Mononuclear cell (primary cell): ENCODE measurements around the gene ZBTB20. TPM values are rescaled to one million over a fixed set of nuclear protein-coding genes. Genes with fewer than 3 reads are reported as not detected.

Experiments
- H3K27me3 ChIP-seq: 2 replicates; pipeline ENCODE4 v1.6.0; 2011; ENCODE audit warnings: low read length, control low read depth; ENCODE audit not compliant: insufficient read depth
- H3K4me1 ChIP-seq: 2 replicates; pipeline ENCODE4 v1.5.1; 2011; ENCODE audit warnings: mild to moderate bottlenecking, low read length, control low read depth; ENCODE audit not compliant: insufficient read depth
- H3K4me3 ChIP-seq: 2 replicates; pipeline ENCODE4 v1.5.1; 2011; ENCODE audit warnings: mild to moderate bottlenecking, low read length, moderate library complexity
- H3K9me3 ChIP-seq: 2 replicates; pipeline ENCODE4 v1.5.1; 2011; ENCODE audit warnings: low read depth, mild to moderate bottlenecking, control low read depth, low read length
- total RNA-seq: library from RNA; depleted of rRNA; stranded (reverse); fragments of >200 nt; gene quantifications from one replicate; pipeline ENCODE4 v1.2.3, GENCODE V29; 2012

ZBTB20 gene
- total RNA-seq, 1 donor, result 38.2 TPM

GRCh38 chr3:114310695-114311094, 836.4 kb downstream of the ZBTB20 start:
- H3K4me1 ChIP-seq, result peaks cover 26% of the 10 kb centered on the region
- H3K4me3 ChIP-seq, result no peak overlapping the region
- H3K9me3 ChIP-seq, result no peaks in the 10 kb centered on the region
- no peaks in the 10 kb centered on the region for H3K27me3 ChIP-seq

DNA sequence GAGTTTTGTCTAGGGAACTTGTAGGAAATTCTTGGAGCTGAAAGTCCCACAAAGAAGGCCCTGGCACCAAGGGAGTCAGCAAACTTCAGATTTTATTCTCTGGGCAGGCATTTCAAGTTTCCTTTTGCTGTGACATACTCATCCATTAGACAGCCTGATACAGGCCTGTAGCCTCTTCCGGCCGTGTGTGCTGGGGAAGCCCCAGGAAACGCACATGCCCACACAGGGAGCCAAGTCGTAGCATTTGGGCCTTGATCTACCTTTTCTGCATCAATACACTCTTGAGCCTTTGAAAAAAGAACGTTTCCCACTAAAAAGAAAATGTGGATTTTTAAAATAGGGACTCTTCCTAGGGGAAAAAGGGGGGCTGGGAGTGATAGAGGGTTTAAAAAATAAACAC, 838.3 kb downstream of the ZBTB20 start:
- Histone ChIP-seq H3K9me3 (no peaks in the 10 kb centered on the region), H3K4me1 (peaks cover 26% of the 10 kb centered on the region), H3K4me3 (no peak overlapping the region)

DNA sequence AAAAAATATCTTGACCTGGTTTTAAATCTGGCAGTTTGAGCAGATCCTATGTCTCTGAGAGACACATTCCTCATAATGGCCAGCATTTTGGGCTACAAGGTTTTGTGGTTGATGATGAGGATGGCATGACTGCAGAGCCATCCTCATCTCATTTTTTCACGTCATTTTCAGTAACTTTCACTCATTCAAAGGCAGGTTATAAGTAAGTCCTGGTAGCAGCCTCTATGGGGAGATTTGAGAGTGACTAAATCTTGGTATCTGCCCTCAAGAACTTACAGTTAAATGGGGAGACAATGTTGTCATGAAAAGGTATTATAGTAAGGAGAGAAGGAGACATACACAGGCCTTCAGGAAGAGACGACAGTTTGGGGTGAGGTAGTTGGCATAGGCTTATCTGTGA, 838.7 kb downstream of the ZBTB20 start:
- H3K4me3 ChIP-seq, result no peak overlapping the region
- H3K4me1 ChIP-seq, result peaks cover 26% of the 10 kb centered on the region

More for the DNA sequence above, 838.3 kb downstream of the ZBTB20 start:
- no peaks in the 10 kb centered on the region for H3K27me3 ChIP-seq

GRCh38 chr3:114307832-114308231, 839.3 kb downstream of the ZBTB20 start:
- H3K9me3 ChIP-seq, result no peaks in the 10 kb centered on the region
- H3K4me3 ChIP-seq, result no peak overlapping the region
- H3K4me1 ChIP-seq, result peaks cover 26% of the 10 kb centered on the region
- H3K27me3 ChIP-seq, result no peaks in the 10 kb centered on the region

More for the DNA sequence above, 838.7 kb downstream of the ZBTB20 start:
- Histone ChIP-seq H3K27me3 (no peaks in the 10 kb centered on the region), H3K9me3 (no peaks in the 10 kb centered on the region)

- H3K27me3 ChIP-seq, result no peaks in the 10 kb centered on the region
- peaks cover 26% of the 10 kb centered on the region for H3K4me1 ChIP-seq
- no peaks in the 10 kb centered on the region for H3K9me3 ChIP-seq
- H3K4me3 ChIP-seq, result no peak overlapping the region
These were observed 839.8 kb downstream of the ZBTB20 start for GRCh38 chr3:114307222-114307830.

DNA sequence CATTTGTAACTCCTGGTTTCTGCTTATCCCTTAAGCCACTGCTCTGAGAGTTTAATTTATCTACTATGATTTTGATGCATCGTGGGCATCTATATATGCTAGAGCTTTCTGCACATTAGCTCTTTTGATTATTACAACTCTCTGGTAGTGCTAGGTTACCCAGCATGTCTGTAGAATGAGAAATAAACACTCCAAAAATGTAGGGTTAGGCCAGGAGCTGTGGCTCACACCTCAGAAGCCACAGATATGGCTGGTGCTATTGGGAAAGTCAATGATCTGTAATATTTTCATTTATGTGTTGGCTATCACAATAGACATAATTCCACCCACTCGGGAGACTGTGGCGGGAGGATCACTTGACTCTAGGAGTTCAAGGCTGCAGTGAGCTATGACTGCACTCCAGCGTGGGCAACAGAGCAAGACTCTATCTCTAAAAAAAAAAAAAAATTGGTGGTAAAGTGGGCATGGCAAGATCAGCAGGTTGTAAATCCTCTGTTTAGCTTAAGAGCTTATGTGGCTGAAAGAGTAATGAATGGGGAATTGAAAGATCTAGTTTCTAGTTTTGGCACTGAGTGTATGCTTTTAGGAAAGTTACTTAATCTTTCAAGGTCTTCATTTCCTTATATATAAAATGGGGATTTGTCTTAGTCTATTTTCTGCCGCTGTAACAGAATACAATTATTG, 847.0 kb downstream of the ZBTB20 start:
- Histone ChIP-seq H3K4me3 (no peak overlapping the region), H3K4me1 (peaks cover 12% of the 10 kb centered on the region), H3K27me3 (no peaks in the 10 kb centered on the region), H3K9me3 (no peaks in the 10 kb centered on the region)

DNA sequence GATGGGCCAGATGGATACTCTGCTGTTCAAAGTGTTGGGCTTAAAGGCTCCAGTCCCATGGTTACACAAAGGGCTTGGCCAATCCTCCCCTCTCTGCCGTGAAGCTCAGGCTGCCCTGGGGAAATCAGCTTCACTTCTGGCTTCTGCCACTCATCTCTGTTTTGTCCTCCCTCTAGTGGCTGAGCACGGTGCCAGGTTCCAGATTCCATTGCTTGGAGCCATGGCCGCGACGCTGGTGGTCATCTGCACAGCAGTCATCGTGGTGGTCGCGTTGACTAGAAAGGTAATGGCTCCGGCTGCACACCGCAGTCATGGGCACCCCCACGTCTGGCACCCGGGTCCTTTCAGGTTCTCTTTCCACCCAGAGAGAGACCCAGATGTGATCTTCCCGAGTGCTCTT, 847.7 kb downstream of the ZBTB20 start:
- Histone ChIP-seq H3K9me3 (no peaks in the 10 kb centered on the region), H3K27me3 (no peaks in the 10 kb centered on the region), H3K4me3 (no peak overlapping the region), H3K4me1 (peaks cover 12% of the 10 kb centered on the region)

GRCh38 chr3:114295946-114296345, 851.1 kb downstream of the ZBTB20 start:
- Histone ChIP-seq H3K27me3 (no peaks in the 10 kb centered on the region), H3K9me3 (no peaks in the 10 kb centered on the region), H3K4me1 (peaks cover 22% of the 10 kb centered on the region), H3K4me3 (peak overlapping the region; percentile 4)

GRCh38 chr3:114294940-114295480, 852.1 kb downstream of the ZBTB20 start:
- peaks cover 26% of the 10 kb centered on the region for H3K4me1 ChIP-seq
- no peaks in the 10 kb centered on the region for H3K27me3 ChIP-seq
- peak overlapping the region; percentile 4 for H3K4me3 ChIP-seq
- no peaks in the 10 kb centered on the region for H3K9me3 ChIP-seq

GRCh38 chr3:114293838-114294535, 853.1 kb downstream of the ZBTB20 start, which contains the start of gene TIGIT:
TIGIT (plus strand) TSS chr3:114294028; CDS start chr3:114294062, 34 bp downstream.
- H3K4me1 ChIP-seq, result peaks cover 21% of the 10 kb centered on the region
- H3K9me3 ChIP-seq, result no peaks in the 10 kb centered on the region
- H3K27me3 ChIP-seq, result no peaks in the 10 kb centered on the region
- peak within 1 kb of the TSS; percentile 2 for H3K4me3 ChIP-seq

DNA sequence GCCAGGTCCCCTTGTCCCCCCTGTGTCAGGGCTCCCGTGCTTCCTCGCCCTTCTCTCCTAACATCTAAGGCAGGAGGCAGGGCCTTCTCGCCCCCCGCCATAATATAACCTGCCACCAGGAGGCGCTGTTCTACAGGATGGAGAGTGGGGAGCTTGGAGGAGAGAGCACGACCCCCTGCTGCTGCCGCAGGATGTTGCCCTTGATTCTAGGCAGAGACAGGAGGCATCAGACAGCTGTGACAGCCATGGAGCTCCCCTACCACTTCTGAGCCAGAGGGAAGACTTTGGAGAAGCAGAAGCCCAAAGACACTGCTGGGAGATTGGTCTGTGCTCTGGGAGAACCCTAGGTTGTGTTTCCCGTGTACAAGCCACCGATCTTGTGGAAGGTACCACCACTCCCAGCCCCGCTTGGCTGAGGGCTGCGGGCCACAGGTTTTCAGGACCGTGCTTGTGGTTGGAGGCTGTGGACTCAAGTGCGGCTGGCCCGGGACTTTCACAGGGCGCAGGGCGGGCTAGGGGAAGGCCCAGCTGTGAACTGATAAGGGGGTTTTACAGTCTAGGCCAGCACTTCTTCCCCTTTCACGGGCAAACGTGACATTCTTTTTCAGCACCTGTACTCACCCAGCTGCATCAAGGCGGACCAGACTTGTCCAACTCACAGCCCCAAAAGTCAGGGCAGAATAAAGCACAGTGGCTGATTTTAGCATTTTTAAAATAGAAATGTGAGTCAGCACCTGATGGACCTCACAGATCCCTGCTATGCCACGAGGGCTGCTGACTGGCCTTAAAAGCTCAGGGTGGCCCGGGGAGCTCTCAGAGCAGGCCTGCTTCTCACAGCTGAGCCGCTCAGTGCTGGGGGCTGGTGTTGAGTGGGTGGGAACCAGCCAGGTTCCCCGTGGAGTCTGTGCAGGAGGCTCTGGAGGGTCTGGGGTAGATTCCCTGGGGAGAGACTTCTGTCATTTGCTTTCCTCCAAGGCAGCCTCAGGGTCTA, 855.9 kb downstream of the ZBTB20 start:
- no peaks in the 10 kb centered on the region for H3K9me3 ChIP-seq
- H3K4me1 ChIP-seq, result peaks cover 17% of the 10 kb centered on the region
- no peak overlapping the region for H3K4me3 ChIP-seq
- no peaks in the 10 kb centered on the region for H3K27me3 ChIP-seq

DNA sequence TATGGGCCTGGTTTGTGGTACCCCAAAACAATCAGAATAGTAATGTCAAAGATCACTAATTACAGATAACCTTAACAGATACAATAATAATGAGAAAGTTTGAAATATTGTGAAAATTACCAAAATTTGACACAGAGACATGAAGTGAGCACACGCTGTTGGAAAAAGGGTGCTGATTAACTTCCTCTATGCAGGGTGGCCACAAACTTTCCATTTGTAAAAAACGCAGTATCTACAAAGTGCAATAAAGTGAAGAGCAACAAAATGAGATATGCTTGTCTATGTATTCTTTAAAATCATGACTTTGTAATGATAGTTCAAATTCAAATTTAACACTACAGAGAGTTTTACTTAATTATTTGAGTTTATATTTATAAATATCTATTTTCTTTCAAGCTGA, 860.8 kb downstream of the ZBTB20 start:
- Histone ChIP-seq H3K27me3 (no peaks in the 10 kb centered on the region), H3K4me1 (peaks cover 9% of the 10 kb centered on the region), H3K9me3 (no peaks in the 10 kb centered on the region), H3K4me3 (no peak overlapping the region)

DNA sequence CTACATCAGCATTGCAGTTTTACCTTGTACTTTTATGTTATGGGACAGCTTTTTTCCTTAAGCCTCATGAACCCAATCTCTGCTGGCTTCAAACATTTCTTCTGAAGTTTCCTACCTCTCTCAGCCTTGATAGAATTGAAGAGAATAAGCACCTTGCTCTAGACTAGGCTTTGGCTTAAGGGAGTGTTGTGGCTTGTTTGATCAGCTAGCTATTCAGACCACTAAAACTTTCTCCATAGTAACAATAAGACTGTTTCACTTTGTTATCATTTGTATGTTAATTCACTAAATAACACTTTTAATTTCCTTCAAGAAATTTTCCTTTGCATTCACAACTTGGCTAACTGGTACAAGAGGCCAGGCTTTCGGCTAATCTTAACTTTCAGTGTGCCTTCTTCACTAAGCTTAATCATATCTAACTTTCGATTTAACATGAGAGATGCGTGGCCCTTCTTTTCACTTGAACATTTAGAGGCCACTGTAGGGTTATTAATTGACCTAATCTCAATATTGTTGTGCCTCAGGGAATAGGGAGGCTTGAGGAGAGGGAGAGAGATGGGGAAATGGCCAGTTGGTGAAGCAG, 861.3 kb downstream of the ZBTB20 start:
- Histone ChIP-seq H3K4me3 (no peak overlapping the region), H3K4me1 (peaks cover 4% of the 10 kb centered on the region), H3K9me3 (no peaks in the 10 kb centered on the region), H3K27me3 (no peaks in the 10 kb centered on the region)

DNA sequence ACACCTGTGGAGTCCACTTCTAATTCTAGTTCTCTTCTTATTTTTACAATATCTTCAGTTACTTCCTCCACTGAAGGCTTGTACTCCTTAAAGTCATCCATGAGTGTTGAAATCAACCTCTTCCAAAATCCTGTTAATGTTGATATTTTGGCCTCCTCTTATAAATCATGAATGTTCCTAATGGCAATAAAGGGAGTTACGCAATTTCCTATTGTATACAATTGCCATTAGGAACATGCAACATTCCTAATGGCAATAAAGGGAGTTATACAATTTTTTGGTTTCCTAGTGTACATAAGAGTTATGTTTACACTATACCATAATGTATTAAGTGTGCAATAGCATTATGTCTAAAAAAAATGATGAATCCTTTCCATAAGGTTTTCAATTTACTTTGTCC, 862.4 kb downstream of the ZBTB20 start:
- Histone ChIP-seq H3K9me3 (no peaks in the 10 kb centered on the region), H3K4me1 (no peaks in the 10 kb centered on the region), H3K4me3 (no peak overlapping the region), H3K27me3 (no peaks in the 10 kb centered on the region)
